ENCODE measurements around the gene LRP1B. TPM values are rescaled to one million over a fixed set of nuclear protein-coding genes. Genes with fewer than 3 reads are reported as not detected.

The LRP1B gene
- total and polyA plus RNA-seq, 2 donors (not counting 1 experiment from before 2014, with no cell fraction given), result not detected

- ChIA-PET POLR2A (no interaction called here), CTCF (no interaction called here)
- Mint-ChIP-seq H3K4me1 (no peaks in the 10 kb centered on the region), H3K4me3 (no peak overlapping the region), H3K9me3 (ENCODE audit: insufficient read depth) (no peaks in the 10 kb centered on the region), H3K27ac (no peak overlapping the region), H3K27me3 (no peaks in the 10 kb centered on the region)
- Histone ChIP-seq H3K4me2 (replicated peaks; ENCODE audit: low read depth, low read length, poor library complexity, severe bottlenecking) (no peak overlapping the region), H3K9ac (ENCODE audit: low read length) (no peak overlapping the region), H3K36me3 (replicated peaks in 1 of 2; ENCODE audit: control extremely low read depth in 1 of 2, control insufficient read depth in 1 of 2, extremely low read depth in 1 of 2, insufficient read depth in 2 of 2, low read length in 1 of 2) (no peaks in the 10 kb centered on the region), H4K20me1 (ENCODE audit: control insufficient read depth, insufficient read depth, low read length, poor library complexity, severe bottlenecking) (no peaks in the 10 kb centered on the region), H3K27ac (ENCODE audit: low read length in 2 of 2) (no peak overlapping the region), H3K4me3 (ENCODE audit: control extremely low read depth in 1 of 5, extremely low read depth in 1 of 5, insufficient read depth in 1 of 5, low read depth in 2 of 5, low read length in 4 of 5) (no peak overlapping the region), H2AFZ (ENCODE audit: insufficient read depth, low read depth, low read length, poor library complexity, severe bottlenecking) (no peak overlapping the region), H3K4me1 (ENCODE audit: control insufficient read depth in 2 of 2, insufficient read depth in 2 of 2, low read length in 2 of 2) (no peaks in the 10 kb centered on the region), H3K79me2 (ENCODE audit: control insufficient read depth, insufficient read depth, low read length) (no peaks in the 10 kb centered on the region), H3K27me3 (replicated peaks in 1 of 4; ENCODE audit: control extremely low read depth in 1 of 4, control insufficient read depth in 3 of 4, insufficient read depth in 4 of 4, low read length in 3 of 4) (no peaks in the 10 kb centered on the region), H3K9me3 (ENCODE audit: control extremely low read depth in 1 of 3, control insufficient read depth in 2 of 3, insufficient read depth in 1 of 3, low read length in 2 of 3) (peaks cover 0 to 3% (median 0%) of the 10 kb centered on the region in 3 donors)
- intact Hi-C loops (cut with micrococcal nuclease), result no loop called here
- no peak for TF ChIP-seq EZH2 (IDR thresholded peaks at IDR 0.05; ENCODE audit: borderline replicate concordance, insufficient read depth, low read depth, low read length, poor library complexity, severe bottlenecking)
- TF ChIP-seq CTCF (IDR thresholded peaks at IDR 0.05), result no peak
- DNase-seq (no peak), ATAC-seq (ENCODE audit: low read depth) (no peak)
Measured at GRCh38 chr2:141109633-141110032, 1021.2 kb downstream of the LRP1B start.

- TF ChIP-seq EZH2 (IDR thresholded peaks at IDR 0.05; ENCODE audit: borderline replicate concordance, insufficient read depth, low read depth, low read length, poor library complexity, severe bottlenecking) (no peak), CTCF (IDR thresholded peaks at IDR 0.05) (no peak)
- ATAC-seq (ENCODE audit: low read depth) (no peak), DNase-seq (no peak)
- H3K4me1 Mint-ChIP-seq, result no peaks in the 10 kb centered on the region
- no peak overlapping the region for H3K4me2 ChIP-seq (replicated peaks; ENCODE audit: low read depth, low read length, poor library complexity, severe bottlenecking)
- H3K9me3 Mint-ChIP-seq (ENCODE audit: insufficient read depth), result no peaks in the 10 kb centered on the region
- H3K9ac ChIP-seq (ENCODE audit: low read length), result no peak overlapping the region
- no peaks in the 10 kb centered on the region for H3K27me3 ChIP-seq (replicated peaks in 1 of 4; ENCODE audit: control extremely low read depth in 1 of 4, control insufficient read depth in 3 of 4, insufficient read depth in 4 of 4, low read length in 3 of 4)
- H3K9me3 ChIP-seq (ENCODE audit: control extremely low read depth in 1 of 3, control insufficient read depth in 2 of 3, insufficient read depth in 1 of 3, low read length in 2 of 3), result no peaks in the 10 kb centered on the region
- H3K27me3 Mint-ChIP-seq, result no peaks in the 10 kb centered on the region
- no peaks in the 10 kb centered on the region for H3K79me2 ChIP-seq (ENCODE audit: control insufficient read depth, insufficient read depth, low read length)
- H3K4me3 ChIP-seq (ENCODE audit: control extremely low read depth in 1 of 5, extremely low read depth in 1 of 5, insufficient read depth in 1 of 5, low read depth in 2 of 5, low read length in 4 of 5), result no peak overlapping the region
- H3K27ac Mint-ChIP-seq, result no peak overlapping the region
- ChIA-PET CTCF (no interaction called here), POLR2A (no interaction called here)
- H3K4me3 Mint-ChIP-seq, result no peak overlapping the region
- no peak overlapping the region for H2AFZ ChIP-seq (ENCODE audit: insufficient read depth, low read depth, low read length, poor library complexity, severe bottlenecking)
- no peaks in the 10 kb centered on the region for H3K4me1 ChIP-seq (ENCODE audit: control insufficient read depth in 2 of 2, insufficient read depth in 2 of 2, low read length in 2 of 2)
- intact Hi-C loops (cut with micrococcal nuclease), result no loop called here
- H3K36me3 ChIP-seq (replicated peaks in 1 of 2; ENCODE audit: control extremely low read depth in 1 of 2, control insufficient read depth in 1 of 2, extremely low read depth in 1 of 2, insufficient read depth in 2 of 2, low read length in 1 of 2), result no peaks in the 10 kb centered on the region
- H4K20me1 ChIP-seq (ENCODE audit: control insufficient read depth, insufficient read depth, low read length, poor library complexity, severe bottlenecking), result no peaks in the 10 kb centered on the region
- no peak overlapping the region for H3K27ac ChIP-seq (ENCODE audit: low read length in 2 of 2)
Measured at GRCh38 chr2:141105763-141106162, 1025.1 kb downstream of the LRP1B start.
